GM19397 (cell line): ENCODE measurements around the gene FCHO1.

Experiments
- ATAC-seq: cut with Tn5 transposase; IDR thresholded peaks from one replicate; pipeline ENCODE4 v1.9.1; 2021; ENCODE audit warnings: mild to moderate bottlenecking, moderate library complexity; ENCODE audit not compliant: unreplicated experiment

FCHO1 gene

DNA sequence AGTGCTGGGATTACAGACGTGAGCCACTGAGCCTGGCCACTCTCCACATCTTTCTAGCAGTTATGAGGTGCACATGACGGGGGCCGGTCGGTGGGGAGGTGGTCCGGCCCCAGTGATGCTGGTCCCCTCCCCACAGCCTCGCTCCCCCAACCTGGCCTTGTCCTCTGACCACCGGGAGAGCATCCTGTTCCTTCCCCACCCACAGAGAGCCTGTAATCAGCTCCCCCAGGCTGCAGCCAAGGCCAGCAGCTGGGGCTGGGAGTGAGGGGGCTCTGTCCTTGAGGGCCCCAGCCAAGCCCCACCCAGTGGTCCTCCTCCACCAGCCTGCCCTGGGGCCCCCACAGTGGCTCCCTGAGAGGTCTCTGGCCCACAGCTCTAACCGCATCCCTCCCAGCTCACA lies 73.1 kb downstream of the FCHO1 start:
- no peak for ATAC-seq

DNA sequence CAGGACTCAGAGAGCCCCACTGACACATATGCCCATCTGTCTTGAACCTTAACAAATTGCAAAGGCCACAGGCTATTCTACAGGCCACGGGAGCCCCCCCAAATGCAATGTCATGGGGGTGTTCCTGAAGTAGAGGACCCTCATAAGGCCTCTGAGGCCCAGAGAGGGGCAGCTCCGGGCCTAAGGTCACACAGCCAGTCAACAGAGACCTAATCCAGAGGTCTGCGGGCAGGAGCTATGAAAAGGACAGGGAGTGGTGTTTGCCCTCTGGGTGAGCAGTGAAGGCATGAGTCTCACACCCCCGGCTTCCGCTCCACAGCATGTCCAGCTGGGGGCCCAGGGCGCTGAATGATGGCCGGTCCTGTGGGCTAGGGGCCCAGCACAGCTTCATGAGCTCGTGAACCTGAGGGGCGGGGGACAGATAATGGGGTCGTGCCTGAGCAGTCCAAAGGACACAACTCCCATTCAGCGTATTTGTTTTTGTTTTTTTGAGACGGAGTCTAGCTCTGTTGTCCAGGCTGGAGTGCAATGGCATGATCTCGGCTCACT lies 75.3 kb downstream of the FCHO1 start:
- ATAC-seq: no peak

DNA sequence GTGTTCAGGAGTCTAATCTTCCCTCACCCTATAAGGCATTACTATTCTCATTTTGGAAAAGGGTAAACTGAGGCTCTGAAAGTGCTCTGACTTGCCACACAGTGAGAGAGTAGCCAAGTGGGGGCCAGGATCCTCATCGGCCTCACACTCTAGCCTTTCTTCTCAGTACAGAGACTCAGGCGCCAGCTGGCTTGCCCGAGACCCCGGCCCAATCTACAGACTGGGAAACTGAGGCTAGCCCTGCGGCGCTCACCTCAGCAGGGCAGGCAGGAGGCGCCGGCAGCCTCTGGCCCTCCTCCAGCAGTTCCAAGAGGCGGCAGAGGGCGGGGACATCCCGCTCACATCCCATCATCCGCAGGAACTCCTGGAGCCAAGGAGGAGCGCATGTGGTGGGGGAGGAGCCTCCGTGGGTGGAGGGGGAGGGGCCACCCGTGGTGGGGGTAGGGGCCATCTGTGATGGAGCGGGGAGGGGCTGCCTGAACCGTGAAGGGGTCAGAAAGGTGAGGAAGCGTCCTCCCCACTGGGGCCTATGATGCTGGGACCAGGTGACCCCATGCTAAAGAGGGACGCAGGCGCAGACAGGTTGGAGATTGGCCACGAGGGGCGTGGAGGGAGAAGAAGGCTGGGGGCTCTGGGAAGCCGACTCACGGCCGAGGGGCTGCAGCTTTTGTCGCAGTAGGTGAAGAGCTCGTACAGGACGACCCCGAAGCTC lies 78.7 kb downstream of the FCHO1 start:
- no peak for ATAC-seq

DNA sequence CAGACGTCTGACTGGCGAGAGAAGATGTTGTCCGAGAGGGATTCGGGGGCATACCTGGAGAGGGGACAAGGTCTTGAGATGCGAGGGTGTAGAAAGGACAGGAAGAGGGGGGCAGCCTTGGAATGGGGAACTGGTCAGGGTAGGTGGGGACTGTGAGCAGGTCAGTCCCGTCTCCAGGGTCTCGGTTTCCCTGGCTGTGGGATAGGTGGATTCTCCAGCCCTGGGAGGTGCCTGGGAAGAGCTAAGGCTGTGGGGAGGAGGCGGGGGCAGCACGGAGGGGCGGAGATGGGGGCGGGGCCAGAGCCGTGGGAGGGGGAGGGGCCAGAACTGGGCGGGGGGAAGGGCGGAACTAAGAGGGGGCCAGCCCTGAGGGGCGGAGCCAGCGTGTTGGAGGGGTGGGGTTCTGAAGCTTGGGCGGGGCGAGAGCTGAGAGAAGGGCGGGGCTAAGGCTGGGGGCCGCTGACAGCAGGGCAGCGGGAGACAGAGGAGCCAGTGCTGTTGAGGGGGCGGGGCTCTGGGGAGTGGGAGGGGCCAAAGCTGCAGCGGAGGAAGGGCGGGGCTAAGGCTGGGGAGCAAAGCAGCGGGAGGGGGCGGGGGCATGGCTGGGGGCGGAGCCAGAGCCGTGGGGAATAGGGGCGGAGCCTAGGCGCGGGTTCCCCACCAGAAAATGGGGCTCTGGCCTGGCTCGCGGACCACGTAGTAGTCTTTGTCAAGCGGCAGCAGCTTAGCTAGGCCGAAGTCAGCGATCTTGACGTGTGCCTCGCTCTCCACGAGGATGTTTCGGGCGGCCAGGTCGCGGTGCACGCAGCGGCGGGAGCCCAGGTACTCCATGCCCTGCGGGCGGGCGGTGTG lies 79.5 kb downstream of the FCHO1 start:
- ATAC-seq: no peak

DNA sequence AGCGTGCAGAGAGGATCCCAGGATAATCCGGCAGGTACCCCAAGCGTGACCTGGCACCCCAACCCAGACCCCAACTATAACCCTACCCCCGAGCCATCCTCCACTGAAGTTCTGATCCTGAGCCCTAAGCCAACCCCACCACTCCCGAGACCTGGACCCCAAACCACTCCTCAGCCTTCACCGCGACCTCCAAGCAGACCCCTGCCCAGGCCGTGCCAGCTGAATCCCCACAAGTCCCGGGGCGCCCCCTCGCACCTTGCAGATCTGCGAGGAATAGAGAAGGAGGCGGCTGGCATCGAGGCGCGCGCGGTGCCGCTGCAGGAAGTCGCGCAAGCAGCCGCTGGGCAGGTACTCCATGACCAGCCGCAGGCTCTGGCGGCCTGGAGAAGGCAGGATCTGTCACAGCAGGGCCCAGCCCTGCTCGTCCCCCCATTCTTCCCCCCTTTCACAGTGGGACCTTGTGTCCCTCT lies 80.2 kb downstream of the FCHO1 start:
- no peak for ATAC-seq

DNA sequence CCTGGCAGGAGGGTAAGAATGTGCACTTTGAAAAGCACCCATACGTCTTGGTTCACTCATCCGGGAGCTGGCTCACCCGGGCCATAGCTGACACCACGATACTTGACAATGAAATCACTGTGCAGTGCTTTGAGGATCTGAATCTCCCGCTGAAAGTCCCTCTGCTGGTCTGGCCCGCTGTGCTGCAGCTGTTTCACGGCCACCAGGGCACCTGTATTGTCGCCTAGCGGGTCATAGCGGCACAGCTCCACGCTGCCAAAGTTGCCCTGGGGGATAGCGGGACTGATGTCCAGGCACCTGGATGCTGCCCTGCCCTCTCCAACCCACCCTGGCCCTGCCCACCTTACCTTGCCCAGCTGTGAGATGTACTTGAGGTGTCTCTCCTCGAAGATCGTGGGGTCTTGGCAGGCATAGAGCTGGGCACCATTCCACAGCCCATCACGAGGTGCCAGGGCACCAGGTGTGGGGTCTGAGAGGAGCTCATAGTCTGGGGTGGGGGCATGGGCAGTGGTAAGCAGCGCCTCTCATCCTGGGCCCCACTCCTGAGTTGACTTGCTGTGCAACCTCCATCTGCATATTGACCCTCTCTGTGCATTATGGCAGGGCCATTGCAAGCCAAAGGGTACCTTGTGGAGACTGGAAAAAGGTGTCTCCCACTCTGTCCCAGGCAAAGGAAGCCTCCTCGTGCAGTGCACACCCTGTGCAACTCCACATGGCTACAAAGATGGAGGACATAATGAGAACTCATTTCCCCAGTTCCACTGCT lies 81.3 kb downstream of the FCHO1 start:
- ATAC-seq: no peak

DNA sequence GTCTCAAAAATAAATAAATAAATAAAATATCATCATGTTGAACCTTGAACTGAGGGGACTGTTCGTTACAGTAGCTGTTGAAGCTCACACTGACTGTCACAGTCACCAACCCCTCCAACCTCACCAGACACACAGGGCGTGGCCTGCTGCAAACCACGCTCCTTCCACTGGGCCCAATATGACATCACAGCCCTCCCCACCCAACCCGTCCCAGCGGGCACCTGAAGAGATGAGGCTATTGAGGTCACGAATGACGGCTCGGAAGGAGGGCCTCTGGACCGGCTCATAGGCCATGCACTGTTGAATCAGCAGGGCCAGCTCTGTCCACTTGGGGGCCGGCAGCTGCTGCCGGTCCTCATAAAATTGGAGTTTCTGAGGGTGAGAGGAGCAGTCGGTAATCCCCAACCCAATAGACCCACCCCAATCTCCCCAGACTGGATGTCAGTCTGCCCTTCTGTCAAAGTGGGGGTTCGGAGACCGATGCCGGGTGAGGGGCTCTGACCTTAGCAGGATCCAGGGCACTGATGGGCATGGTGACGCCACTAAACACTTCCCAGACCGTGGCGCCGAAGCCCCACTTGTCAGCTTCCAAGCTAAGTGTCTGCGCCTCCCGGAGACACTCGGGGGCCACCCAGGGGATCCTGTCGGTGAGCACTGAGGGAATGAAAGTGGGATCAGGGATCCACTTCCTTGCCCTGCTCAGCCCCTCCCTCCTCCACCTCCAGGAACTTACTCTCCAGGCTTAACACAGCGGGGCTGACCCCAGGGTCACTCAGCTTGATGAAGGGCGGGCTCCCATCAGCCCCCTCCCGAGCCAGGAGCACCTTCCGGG lies 83.3 kb downstream of the FCHO1 start:
- no peak for ATAC-seq

DNA sequence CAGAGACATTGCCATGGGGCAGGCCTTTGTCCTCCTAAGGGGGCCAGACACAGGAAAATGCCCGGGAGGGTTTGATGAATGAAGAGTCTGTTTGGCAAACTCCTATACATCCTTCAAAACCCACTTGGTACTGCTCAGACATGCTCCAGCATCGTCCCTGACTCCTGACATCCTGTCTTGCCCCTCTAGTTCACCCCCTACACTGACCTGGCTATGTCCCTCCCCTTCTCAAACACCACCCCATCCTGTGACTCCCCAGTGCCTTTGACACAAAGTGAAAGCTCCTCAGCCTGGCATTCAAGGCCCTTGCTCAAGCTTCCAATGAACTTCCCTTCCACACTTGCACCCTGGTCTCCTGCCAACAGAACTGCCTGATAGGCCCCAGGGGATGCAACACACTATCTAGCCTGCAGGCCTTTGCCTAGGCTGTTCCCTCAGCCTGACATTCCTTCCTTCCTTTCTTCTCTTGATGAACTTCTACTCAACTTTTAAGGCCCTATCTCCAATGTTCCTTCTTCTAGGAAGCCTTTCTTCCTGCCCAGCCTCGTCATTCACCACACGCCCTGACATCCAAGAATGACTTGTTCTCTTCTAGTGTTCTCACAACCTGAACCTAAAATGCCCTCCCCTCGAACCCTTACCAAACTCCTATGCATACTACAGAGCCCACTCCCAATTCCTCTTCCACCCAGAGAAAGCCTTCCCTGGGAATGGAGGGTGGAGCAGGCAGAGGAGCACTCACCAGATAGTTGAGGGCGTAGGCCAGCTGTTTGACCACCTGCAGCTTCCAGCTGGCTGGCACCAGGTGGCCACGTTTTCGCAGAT lies 84.1 kb downstream of the FCHO1 start:
- ATAC-seq: no peak

DNA sequence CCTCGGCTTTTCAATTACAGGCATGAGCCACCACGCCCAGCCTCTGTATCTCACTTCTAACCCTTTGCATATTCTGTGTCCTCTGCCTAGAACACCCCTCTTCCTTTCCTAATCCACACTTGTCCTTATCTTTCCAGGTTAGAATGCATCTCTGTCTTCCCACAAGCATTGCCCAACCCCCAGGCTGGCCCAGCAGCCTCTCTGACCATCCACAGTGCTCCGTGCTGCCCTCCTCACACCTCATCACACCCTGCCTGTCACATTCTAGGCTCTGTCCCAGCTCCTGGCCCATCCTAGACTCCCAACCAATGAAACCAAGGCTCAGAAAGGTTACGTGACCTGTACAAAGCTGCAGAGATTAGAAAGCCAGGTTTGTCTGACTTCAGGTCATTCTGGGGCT lies 85.3 kb downstream of the FCHO1 start:
- no peak for ATAC-seq

DNA sequence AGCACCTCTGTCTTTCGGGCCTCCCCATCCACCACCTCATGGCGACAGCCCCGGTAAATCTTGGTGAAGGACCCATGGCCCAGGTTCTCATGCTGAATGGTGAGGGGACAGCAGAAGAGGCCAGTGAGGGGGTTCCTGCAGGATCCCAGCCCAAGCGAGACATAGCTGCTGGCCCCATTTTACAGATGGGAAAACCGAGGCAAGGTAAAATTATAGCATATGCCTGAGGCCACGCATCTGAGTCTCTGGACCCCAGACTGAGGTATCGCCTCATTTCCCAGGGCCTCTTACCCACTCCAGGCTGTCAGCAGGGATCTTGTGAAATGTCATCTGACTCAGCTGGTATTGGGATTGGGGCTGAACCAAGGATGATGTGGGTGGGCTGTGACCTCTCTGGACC lies 86.7 kb downstream of the FCHO1 start:
- ATAC-seq: no peak
